Esophagus muscularis mucosa (tissue), 3 donors: ENCODE data around the gene SLC22A6.

Experiments used
- POLR2A ChIP-seq: fragments of 450-650 bp; IDR thresholded peaks from one replicate; pipeline ENCODE4 v1.6.1; 2017; ENCODE audit warnings: antibody characterized with exemption, moderate library complexity, mild to moderate bottlenecking, low read depth
- TF ChIP-seq, protein P1 (sequence below), 3 experiments: fragments of 200-600 bp in 2 of 3; fragments of 450-650 bp in 1 of 3; sonication (generic) in 2 of 3; IDR thresholded peaks; one replicate each; pipeline ENCODE4 v1.5.1; 2017 to 2019; ENCODE audit warnings: antibody characterized with exemption in 3 of 3, mild to moderate bottlenecking in 2 of 3, moderate library complexity in 1 of 3

GRCh38 chr11:62953811-62954210, 31.0 kb downstream of the SLC22A6 start:
- TF ChIP-seq, protein P1, sequence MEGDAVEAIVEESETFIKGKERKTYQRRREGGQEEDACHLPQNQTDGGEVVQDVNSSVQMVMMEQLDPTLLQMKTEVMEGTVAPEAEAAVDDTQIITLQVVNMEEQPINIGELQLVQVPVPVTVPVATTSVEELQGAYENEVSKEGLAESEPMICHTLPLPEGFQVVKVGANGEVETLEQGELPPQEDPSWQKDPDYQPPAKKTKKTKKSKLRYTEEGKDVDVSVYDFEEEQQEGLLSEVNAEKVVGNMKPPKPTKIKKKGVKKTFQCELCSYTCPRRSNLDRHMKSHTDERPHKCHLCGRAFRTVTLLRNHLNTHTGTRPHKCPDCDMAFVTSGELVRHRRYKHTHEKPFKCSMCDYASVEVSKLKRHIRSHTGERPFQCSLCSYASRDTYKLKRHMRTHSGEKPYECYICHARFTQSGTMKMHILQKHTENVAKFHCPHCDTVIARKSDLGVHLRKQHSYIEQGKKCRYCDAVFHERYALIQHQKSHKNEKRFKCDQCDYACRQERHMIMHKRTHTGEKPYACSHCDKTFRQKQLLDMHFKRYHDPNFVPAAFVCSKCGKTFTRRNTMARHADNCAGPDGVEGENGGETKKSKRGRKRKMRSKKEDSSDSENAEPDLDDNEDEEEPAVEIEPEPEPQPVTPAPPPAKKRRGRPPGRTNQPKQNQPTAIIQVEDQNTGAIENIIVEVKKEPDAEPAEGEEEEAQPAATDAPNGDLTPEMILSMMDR (IDR thresholded peaks at IDR 0.05): no peak
- TF ChIP-seq POLR2A: no peak
